ENCODE measurements around the gene TMEM242. TPM values are rescaled to one million over a fixed set of nuclear protein-coding genes. Genes with fewer than 3 reads are reported as not detected.

The TMEM242 gene
- total and polyA plus RNA-seq, 2 of the 8 experiments (the other 6 are each of a cell fraction or from before 2014, with no cell fraction given): 2.4 to 9.0 TPM

DNA sequence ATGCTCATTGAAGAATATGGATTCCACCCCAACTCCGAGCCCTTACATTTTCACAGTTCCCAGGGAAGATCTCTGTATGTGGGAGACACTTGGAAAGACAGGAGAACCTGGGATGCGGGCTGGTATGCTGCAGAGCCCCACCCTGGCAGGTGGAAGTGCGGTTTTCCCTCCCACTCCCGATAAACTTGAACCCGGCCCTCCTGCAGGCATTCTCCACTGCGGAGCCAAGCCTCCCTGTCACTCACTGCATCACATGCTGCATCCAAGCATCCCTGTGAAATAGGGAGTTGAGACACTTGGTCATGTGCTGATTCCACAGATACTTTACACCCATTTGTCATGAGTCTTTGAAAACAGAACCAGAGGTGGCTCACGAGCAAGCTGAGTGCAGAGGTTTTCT lies 35.4 kb downstream of the TMEM242 start (continued):
- TF ChIP-seq, protein P1, sequence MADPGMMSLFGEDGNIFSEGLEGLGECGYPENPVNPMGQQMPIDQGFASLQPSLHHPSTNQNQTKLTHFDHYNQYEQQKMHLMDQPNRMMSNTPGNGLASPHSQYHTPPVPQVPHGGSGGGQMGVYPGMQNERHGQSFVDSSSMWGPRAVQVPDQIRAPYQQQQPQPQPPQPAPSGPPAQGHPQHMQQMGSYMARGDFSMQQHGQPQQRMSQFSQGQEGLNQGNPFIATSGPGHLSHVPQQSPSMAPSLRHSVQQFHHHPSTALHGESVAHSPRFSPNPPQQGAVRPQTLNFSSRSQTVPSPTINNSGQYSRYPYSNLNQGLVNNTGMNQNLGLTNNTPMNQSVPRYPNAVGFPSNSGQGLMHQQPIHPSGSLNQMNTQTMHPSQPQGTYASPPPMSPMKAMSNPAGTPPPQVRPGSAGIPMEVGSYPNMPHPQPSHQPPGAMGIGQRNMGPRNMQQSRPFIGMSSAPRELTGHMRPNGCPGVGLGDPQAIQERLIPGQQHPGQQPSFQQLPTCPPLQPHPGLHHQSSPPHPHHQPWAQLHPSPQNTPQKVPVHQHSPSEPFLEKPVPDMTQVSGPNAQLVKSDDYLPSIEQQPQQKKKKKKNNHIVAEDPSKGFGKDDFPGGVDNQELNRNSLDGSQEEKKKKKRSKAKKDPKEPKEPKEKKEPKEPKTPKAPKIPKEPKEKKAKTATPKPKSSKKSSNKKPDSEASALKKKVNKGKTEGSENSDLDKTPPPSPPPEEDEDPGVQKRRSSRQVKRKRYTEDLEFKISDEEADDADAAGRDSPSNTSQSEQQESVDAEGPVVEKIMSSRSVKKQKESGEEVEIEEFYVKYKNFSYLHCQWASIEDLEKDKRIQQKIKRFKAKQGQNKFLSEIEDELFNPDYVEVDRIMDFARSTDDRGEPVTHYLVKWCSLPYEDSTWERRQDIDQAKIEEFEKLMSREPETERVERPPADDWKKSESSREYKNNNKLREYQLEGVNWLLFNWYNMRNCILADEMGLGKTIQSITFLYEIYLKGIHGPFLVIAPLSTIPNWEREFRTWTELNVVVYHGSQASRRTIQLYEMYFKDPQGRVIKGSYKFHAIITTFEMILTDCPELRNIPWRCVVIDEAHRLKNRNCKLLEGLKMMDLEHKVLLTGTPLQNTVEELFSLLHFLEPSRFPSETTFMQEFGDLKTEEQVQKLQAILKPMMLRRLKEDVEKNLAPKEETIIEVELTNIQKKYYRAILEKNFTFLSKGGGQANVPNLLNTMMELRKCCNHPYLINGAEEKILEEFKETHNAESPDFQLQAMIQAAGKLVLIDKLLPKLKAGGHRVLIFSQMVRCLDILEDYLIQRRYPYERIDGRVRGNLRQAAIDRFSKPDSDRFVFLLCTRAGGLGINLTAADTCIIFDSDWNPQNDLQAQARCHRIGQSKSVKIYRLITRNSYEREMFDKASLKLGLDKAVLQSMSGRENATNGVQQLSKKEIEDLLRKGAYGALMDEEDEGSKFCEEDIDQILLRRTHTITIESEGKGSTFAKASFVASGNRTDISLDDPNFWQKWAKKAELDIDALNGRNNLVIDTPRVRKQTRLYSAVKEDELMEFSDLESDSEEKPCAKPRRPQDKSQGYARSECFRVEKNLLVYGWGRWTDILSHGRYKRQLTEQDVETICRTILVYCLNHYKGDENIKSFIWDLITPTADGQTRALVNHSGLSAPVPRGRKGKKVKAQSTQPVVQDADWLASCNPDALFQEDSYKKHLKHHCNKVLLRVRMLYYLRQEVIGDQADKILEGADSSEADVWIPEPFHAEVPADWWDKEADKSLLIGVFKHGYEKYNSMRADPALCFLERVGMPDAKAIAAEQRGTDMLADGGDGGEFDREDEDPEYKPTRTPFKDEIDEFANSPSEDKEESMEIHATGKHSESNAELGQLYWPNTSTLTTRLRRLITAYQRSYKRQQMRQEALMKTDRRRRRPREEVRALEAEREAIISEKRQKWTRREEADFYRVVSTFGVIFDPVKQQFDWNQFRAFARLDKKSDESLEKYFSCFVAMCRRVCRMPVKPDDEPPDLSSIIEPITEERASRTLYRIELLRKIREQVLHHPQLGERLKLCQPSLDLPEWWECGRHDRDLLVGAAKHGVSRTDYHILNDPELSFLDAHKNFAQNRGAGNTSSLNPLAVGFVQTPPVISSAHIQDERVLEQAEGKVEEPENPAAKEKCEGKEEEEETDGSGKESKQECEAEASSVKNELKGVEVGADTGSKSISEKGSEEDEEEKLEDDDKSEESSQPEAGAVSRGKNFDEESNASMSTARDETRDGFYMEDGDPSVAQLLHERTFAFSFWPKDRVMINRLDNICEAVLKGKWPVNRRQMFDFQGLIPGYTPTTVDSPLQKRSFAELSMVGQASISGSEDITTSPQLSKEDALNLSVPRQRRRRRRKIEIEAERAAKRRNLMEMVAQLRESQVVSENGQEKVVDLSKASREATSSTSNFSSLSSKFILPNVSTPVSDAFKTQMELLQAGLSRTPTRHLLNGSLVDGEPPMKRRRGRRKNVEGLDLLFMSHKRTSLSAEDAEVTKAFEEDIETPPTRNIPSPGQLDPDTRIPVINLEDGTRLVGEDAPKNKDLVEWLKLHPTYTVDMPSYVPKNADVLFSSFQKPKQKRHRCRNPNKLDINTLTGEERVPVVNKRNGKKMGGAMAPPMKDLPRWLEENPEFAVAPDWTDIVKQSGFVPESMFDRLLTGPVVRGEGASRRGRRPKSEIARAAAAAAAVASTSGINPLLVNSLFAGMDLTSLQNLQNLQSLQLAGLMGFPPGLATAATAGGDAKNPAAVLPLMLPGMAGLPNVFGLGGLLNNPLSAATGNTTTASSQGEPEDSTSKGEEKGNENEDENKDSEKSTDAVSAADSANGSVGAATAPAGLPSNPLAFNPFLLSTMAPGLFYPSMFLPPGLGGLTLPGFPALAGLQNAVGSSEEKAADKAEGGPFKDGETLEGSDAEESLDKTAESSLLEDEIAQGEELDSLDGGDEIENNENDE (IDR thresholded peaks at IDR 0.05; ENCODE audit: insufficient replicate concordance, low read length): no peak
- no peak for TF ChIP-seq SIN3A (conservative IDR thresholded peaks at IDR 0.05 in 1 of 2, IDR thresholded peaks at IDR 0.05 in 1 of 2; ENCODE audit: low read depth in 1 of 2, low read length in 2 of 2)

All from H1 (cell line).